ENCODE results near the gene KIAA0319L. TPM values are rescaled to one million over a fixed set of nuclear protein-coding genes. Genes with fewer than 3 reads are reported as not detected.

Gene KIAA0319L
- total RNA-seq, 1 experiment from 2014 or later: 20.9 TPM

DNA sequence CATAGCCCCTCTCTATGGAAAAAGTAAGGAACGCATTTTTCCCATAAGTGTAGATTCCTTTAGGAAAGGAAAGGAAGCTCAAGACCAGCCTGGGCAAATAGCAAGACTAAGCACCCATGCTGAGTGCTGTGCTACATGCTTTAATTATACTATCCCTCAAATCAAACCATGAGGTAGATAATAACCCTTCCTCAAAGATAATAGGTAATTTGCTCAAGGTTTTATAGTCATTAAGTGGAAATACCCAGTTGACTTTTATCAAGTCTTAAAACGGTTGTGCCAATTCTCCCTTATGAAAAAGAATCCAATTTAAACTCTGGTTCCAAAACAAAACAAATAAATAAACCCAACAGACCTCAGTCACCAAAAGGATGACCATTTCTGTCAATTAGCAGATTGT is 3.4 kb downstream of the KIAA0319L start:
- Histone ChIP-seq H3K4me1 (ENCODE audit: insufficient read depth, low read length) (peaks cover 29% of the 10 kb centered on the region), H3K27ac (ENCODE audit: low read length) (no peak overlapping the region), H4K20me1 (ENCODE audit: low read length) (no peaks in the 10 kb centered on the region), H3K4me2 (ENCODE audit: low read length) (peak overlapping the region; percentile 96), H3K9me2 (replicated peaks; ENCODE audit: low read length) (no peaks in the 10 kb centered on the region), H3K27me3 (ENCODE audit: low read length) (no peaks in the 10 kb centered on the region), H3K4me3 (ENCODE audit: low read length) (0 out of 2 replicates have a peak overlapping the region, but pooled peaks have one; percentile 78), H3F3A (ENCODE audit: low read length, unreplicated experiment) (peaks cover 10% of the 10 kb centered on the region), H3K79me2 (ENCODE audit: low read length) (peaks cover 47% of the 10 kb centered on the region), H3K9ac (ENCODE audit: low read length) (no peak overlapping the region), H2AFZ (ENCODE audit: low read length) (no peak overlapping the region), H3K36me3 (ENCODE audit: low read depth, low read length) (peaks cover 14% of the 10 kb centered on the region), H3K9me3 (ENCODE audit: low read length) (no peaks in the 10 kb centered on the region)
- TF ChIP-seq EZH2 (IDR thresholded peaks at IDR 0.05; ENCODE audit: low read length, unreplicated experiment): no peak
- TF ChIP-seq, protein P1, sequence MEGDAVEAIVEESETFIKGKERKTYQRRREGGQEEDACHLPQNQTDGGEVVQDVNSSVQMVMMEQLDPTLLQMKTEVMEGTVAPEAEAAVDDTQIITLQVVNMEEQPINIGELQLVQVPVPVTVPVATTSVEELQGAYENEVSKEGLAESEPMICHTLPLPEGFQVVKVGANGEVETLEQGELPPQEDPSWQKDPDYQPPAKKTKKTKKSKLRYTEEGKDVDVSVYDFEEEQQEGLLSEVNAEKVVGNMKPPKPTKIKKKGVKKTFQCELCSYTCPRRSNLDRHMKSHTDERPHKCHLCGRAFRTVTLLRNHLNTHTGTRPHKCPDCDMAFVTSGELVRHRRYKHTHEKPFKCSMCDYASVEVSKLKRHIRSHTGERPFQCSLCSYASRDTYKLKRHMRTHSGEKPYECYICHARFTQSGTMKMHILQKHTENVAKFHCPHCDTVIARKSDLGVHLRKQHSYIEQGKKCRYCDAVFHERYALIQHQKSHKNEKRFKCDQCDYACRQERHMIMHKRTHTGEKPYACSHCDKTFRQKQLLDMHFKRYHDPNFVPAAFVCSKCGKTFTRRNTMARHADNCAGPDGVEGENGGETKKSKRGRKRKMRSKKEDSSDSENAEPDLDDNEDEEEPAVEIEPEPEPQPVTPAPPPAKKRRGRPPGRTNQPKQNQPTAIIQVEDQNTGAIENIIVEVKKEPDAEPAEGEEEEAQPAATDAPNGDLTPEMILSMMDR (conservative IDR thresholded peaks at IDR 0.05; ENCODE audit: low read depth, low read length): no peak
- no peak for TF ChIP-seq EZH2phosphoT487 (IDR thresholded peaks at IDR 0.05; ENCODE audit: borderline replicate concordance, low read length)
- DNase-seq (no peak), ATAC-seq (no peak)
- ChIA-PET POLR2A (ENCODE audit: unreplicated experiment) (no interaction called here), CTCF (interaction anchor here (0.6 kb wide), 1 partner anchor 241 kb away, joined by 3 read pairs; no protein-coding TSS in a partner anchor)
- intact Hi-C loops (cut with micrococcal nuclease): loop anchor here (2.0 kb wide), 1 partner anchor 85 kb away; no protein-coding TSS in a partner anchor
- BruUV-seq (replicated peaks): no TSS peak

DNA sequence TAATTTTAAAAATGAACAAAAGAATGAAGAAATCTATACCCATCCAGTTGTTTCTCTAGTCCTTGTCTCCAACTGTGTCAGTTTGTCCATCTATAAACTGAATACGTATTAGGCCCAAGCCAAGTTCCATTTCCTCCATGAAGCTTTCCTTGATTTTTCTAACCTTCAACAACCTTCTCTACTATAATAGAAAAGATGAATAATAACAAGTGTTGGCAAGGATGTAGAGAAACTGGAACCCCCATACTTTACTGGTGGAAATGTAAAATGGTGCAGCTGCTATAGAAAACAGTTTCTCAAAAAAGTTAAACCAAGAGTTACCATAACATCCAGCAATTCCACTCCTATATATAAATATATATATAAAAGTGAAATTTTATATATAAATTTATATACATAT is 10.6 kb downstream of the KIAA0319L start:
- Histone ChIP-seq H3K9me3 (ENCODE audit: low read length) (no peaks in the 10 kb centered on the region), H3F3A (ENCODE audit: low read length, unreplicated experiment) (no peaks in the 10 kb centered on the region), H3K9me2 (replicated peaks; ENCODE audit: low read length) (no peaks in the 10 kb centered on the region), H3K9ac (ENCODE audit: low read length) (no peak overlapping the region), H3K27me3 (ENCODE audit: low read length) (no peaks in the 10 kb centered on the region), H2AFZ (ENCODE audit: low read length) (no peak overlapping the region), H3K4me3 (ENCODE audit: low read length) (no peak overlapping the region), H3K27ac (ENCODE audit: low read length) (no peak overlapping the region), H4K20me1 (ENCODE audit: low read length) (no peaks in the 10 kb centered on the region), H3K79me2 (ENCODE audit: low read length) (peaks cover 3% of the 10 kb centered on the region), H3K36me3 (ENCODE audit: low read depth, low read length) (peaks cover 3% of the 10 kb centered on the region; the same call in 1 of the 2 replicates), H3K4me2 (ENCODE audit: low read length) (no peak overlapping the region), H3K4me1 (ENCODE audit: insufficient read depth, low read length) (peaks cover 17% of the 10 kb centered on the region)
- DNase-seq (no peak), ATAC-seq (no peak)
- BruUV-seq (replicated peaks): no TSS peak
- intact Hi-C loops (cut with micrococcal nuclease): no loop called here
- POLR2A ChIA-PET (ENCODE audit: unreplicated experiment): no interaction called here
- CTCF ChIA-PET: no interaction called here
- TF ChIP-seq, protein P1 (conservative IDR thresholded peaks at IDR 0.05; ENCODE audit: low read depth, low read length): no peak
- TF ChIP-seq EZH2phosphoT487 (IDR thresholded peaks at IDR 0.05; ENCODE audit: borderline replicate concordance, low read length) (no peak), EZH2 (IDR thresholded peaks at IDR 0.05; ENCODE audit: low read length, unreplicated experiment) (no peak)

- Histone ChIP-seq H3K4me1 (ENCODE audit: insufficient read depth, low read length) (peaks cover 17% of the 10 kb centered on the region), H3K27me3 (ENCODE audit: low read length) (no peaks in the 10 kb centered on the region), H4K20me1 (ENCODE audit: low read length) (no peaks in the 10 kb centered on the region), H3K79me2 (ENCODE audit: low read length) (no peaks in the 10 kb centered on the region; the same call in none of the 2 replicates), H3K9ac (ENCODE audit: low read length) (no peak overlapping the region), H3K9me3 (ENCODE audit: low read length) (no peaks in the 10 kb centered on the region), H3K9me2 (replicated peaks; ENCODE audit: low read length) (no peaks in the 10 kb centered on the region), H3K36me3 (ENCODE audit: low read depth, low read length) (peaks cover 3% of the 10 kb centered on the region; the same call in 1 of the 2 replicates), H3K27ac (ENCODE audit: low read length) (no peak overlapping the region), H3F3A (ENCODE audit: low read length, unreplicated experiment) (no peaks in the 10 kb centered on the region), H2AFZ (ENCODE audit: low read length) (no peak overlapping the region), H3K4me3 (ENCODE audit: low read length) (no peak overlapping the region), H3K4me2 (ENCODE audit: low read length) (no peak overlapping the region)
- no peak for ATAC-seq
- POLR2A ChIA-PET (ENCODE audit: unreplicated experiment): no interaction called here
- CTCF ChIA-PET: no interaction called here
- TF ChIP-seq, protein P1 (conservative IDR thresholded peaks at IDR 0.05; ENCODE audit: low read depth, low read length): peak; percentile 49
- TF ChIP-seq EZH2phosphoT487 (IDR thresholded peaks at IDR 0.05; ENCODE audit: borderline replicate concordance, low read length) (no peak), EZH2 (IDR thresholded peaks at IDR 0.05; ENCODE audit: low read length, unreplicated experiment) (no peak)
- intact Hi-C loops (cut with micrococcal nuclease): loop anchor here (1.0 kb wide), 1 partner anchor 94 kb away; no protein-coding TSS in a partner anchor
- DNase-seq: peak; percentile 37
- no TSS peak for BruUV-seq (replicated peaks)
These were observed 12.2 kb downstream of the KIAA0319L start for GRCh38 chr1:35544976-35545375.

All from PC-3 (cell line).